Activated CD4-positive, alpha-beta T cell treated with anti-CD3 and anti-CD28 coated beads, Interleukin-10, Interleukin-2, amounts not matched to agents 100 ng/mL and 50 ng/mL, durations not matched to agents 16 hours and 8 hours (primary cell): ENCODE results near the gene SCNN1G.
"Not testable (repeated sequence)": the region's sequence is repeated elsewhere in the genome, so short reads cannot be mapped to it uniquely, and the experiment has no call there.

Experiments
- DNase-seq: peaks from one replicate; pipeline ENCODE4 v3.0.0-alpha.2; 2020

SCNN1G gene

DNA sequence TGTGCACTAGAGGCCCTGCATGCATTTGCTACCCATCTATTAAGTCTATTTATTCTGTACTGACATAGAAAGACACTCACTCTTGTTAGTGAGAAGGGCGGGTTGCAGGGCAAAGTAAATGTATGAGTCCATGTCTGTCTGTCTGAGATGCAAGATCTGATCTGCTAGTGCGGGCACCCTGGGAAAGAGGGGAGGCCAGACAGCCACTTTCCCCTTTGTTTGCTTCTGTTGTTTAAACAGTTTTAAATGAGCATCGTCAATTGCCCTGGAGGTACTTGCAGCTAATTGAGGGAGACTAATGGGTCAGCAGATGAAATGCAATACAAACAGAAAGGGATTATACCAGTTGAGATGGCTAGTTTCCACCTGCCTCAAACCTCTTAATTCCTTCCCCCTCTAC, 24.9 kb downstream of the SCNN1G start:
- no peak for DNase-seq

- no peak for DNase-seq
Measured at GRCh38 chr16:23209606-23210005, 27.1 kb downstream of the SCNN1G start.

DNA sequence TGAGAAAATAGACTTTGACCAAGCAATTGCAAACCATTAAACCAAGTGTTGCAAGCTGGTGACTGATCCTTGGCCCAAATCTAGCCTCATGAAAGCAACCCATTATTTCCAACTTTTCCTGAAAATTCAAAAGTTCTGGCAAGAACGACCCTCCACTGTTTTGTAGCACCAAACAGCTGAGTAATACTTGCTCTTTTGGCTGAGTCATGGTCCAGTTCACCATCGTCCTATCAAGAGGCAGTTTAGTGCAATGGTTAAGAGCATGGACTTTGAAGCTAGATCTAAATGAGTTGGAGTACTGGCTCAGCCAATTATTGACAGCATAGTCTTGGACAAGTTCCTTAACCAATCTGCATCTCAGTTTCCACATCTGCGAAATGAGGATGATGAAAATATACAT, 31.3 kb downstream of the SCNN1G start:
- no peak for DNase-seq

GRCh38 chr16:23214796-23215195, 32.3 kb downstream of the SCNN1G start:
- DNase-seq = no peak

DNA sequence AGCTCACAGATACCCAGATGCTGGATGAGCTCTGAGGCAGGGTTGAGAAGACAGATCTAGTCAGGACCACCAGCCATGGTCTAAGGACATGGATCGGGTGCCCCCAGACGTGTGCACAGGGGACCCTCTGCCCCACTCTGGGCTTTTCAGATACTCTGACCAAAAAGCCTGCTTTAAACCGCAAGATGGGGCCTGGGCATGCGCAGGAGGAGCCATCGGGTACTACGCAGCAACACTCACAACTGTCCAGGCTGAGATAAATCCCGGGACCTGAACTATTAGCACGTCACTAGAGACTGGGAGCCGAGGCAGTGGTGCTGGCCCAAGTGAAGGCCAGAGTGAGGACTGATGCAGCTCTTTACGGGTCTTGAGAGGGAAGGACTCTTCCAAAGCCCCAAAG, 32.9 kb downstream of the SCNN1G start:
- DNase-seq = no peak

DNA sequence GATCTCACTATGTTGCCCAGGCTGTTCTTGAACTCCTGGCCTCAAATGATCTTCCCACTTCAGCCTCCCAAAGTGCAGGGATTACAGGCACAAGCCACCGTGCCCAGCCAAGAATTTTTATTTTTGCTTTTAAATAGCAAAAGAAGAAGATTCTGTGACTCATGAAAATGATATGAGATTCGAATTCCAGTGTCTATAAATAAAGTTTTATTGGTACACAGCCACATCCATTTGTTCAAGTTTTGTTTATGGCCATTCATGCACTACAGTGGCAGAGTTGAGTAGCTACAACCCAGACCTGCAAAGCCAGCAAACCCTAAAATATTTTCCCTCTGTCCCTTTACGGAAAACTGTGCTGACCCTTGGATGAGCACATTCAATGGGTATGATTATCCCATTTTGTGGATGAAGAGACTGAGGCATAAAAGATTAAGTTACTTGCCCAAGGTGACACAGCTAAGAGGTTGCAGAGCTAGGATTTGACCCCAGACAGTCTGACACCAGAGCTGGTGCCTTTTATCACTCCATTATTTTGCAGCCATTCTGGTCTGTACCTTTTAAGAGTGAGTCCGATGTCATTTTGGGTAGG, 34.2 kb downstream of the SCNN1G start:
- DNase-seq = no peak

GRCh38 chr16:23217646-23218045, 35.1 kb downstream of the SCNN1G start:
- no peak for DNase-seq

GRCh38 chr16:23222929-23223328, 40.4 kb downstream of the SCNN1G start:
- no peak for DNase-seq

DNA sequence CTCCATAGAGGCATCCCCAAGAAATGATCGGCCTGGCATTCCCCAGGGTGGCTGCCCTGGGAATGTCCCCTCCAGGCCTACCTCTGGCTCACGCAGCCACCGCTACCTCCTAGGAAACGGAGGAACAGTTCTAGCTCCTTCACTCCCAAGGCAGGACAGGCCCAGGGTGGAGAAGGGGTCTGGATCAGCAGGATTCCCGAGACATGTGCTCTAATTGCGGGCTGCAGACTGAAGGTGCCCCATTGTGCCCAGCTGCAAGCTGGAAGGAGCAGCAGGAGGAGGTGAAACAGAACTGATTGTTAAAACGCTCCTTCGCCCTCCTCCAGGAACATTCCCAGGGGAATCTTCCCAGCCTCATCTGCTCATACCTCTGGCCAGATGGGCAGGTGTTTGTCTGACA, 40.8 kb downstream of the SCNN1G start:
- DNase-seq = no peak

GRCh38 chr16:23225109-23225508, 42.6 kb downstream of the SCNN1G start:
- DNase-seq = no peak

DNA sequence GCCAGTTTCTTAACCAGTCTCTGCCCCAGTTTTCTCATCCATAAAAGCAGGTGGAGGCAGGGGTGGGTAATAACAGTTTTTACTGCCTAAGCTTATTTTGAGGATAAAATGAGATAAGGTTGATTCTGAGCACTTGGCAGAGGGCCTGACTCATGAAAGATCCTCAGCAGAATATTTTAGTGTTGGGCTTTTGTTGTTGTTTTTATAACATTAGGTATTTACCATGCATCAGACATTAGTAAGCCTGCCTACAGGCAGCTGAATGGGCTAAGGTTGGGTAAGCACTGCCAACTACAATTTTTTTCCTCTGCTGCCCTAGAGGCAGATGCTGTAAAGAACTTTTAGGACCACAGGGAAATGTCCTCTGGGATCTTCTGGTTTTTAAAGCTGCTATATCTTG, 43.1 kb downstream of the SCNN1G start:
- DNase-seq = no peak

- DNase-seq = no peak
Measured at GRCh38 chr16:23227529-23227928, 45.0 kb downstream of the SCNN1G start.

DNA sequence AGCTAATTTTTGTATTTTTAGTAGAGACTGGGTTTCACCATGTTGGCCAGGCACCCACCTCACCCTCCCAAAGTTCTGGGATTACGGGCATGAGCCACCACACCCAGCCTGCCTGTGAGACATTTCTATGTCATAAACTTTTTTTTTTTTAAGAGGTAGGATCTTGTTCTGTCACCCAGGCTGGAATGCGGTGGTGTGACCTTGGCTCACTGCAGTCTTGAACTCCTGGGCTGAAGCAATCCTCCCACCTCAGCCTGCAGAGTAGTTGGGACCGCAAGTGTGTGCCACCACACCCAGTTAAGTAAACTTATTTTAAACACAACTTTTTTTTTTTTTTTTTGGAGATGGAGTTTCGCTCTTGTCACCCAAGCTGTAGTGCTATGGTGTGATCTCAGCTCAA, 47.2 kb downstream of the SCNN1G start:
- no peak for DNase-seq

DNA sequence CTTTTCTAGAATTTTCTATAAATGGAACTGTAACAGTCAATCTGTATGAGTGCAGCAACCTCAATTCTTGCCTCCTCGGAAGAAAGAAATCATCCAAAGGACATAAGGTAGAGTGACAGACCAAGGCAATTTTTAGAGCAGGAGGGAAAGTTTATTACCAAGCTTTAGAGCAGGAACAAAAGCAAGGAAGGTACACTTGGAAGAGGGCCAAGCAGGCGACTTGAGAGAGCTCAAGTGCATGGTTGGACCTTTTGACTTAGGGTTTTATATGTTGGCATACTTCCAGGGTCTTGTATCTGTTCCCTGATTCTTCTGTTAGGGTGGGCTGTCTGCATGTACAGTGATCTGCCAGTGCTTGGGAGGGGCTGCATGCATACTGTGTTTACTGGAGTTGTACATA, 50.3 kb downstream of the SCNN1G start:
- no peak for DNase-seq

- DNase-seq = no peak
Measured at GRCh38 chr16:23235176-23235575, 52.6 kb downstream of the SCNN1G start.

GRCh38 chr16:23236983-23237382, 54.4 kb downstream of the SCNN1G start:
- DNase-seq = no peak

- no peak for DNase-seq
Measured at GRCh38 chr16:23240994-23241393, 58.4 kb downstream of the SCNN1G start.

GRCh38 chr16:23244122-23244521, 61.6 kb downstream of the SCNN1G start:
- no peak for DNase-seq

GRCh38 chr16:23245268-23245667, 62.7 kb downstream of the SCNN1G start:
- DNase-seq = no peak

GRCh38 chr16:23248261-23249194, 66.0 kb downstream of the SCNN1G start:
- DNase-seq = no peak

- DNase-seq = no peak
Measured at GRCh38 chr16:23249830-23250229, 67.3 kb downstream of the SCNN1G start.

- DNase-seq = no peak
Measured at GRCh38 chr16:23252310-23252709, 69.8 kb downstream of the SCNN1G start.

- DNase-seq = not testable (repeated sequence)
Measured at GRCh38 chr16:23253650-23254049, 71.1 kb downstream of the SCNN1G start.

- DNase-seq = no peak
Measured at GRCh38 chr16:23254338-23254737, 71.8 kb downstream of the SCNN1G start.

DNA sequence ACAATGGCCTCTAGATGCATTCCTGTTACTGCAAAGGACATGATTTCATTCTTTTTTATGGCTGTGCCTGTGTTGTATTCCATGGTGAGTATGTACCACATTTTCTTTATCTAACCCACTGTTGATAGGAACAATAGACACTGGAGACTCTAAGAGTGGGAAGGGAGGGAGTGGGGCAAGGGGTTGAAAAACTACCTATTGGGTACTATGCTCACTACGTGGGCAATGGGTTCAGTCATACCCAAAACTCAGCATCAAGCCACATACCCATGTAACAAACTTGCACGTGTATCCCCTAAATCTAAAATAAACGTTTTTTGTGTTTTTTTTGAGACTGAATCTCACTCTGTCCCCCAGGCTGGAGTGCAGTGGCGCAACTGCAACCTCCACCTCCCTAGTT, 72.5 kb downstream of the SCNN1G start:
- no peak for DNase-seq
